ENCODE measurements around the gene RUSF1.

GRCh38 chr16:31451681-31452351 is 56.4 kb downstream of the RUSF1 start:
- TF ChIP-seq POLR2AphosphoS5 (IDR thresholded peaks at IDR 0.05; ENCODE audit: low read depth, low read length) (no peak), REST (IDR thresholded peaks at IDR 0.05; ENCODE audit: insufficient read depth in 1 of 2, low read depth in 2 of 2, low read length in 2 of 2) (no peak), TAF1 (IDR thresholded peaks at IDR 0.05; ENCODE audit: borderline replicate concordance, insufficient read depth, low read length) (no peak)
